DND-41 (cell line): ENCODE measurements around the gene CTNNA1.

Experiments
- EZH2 ChIP-seq: IDR thresholded peaks from 3 replicates; pipeline ENCODE4 v1.6.1; 2012; ENCODE audit warnings: borderline replicate concordance, low read depth, mild to moderate bottlenecking, moderate library complexity, low read length, inconsistent platforms; ENCODE audit not compliant: severe bottlenecking
- TF ChIP-seq, protein P1 (sequence below): IDR thresholded peaks from 2 replicates; pipeline ENCODE4 v1.5.1; 2012; ENCODE audit warnings: borderline replicate concordance, low read length, moderate library complexity, mild to moderate bottlenecking; ENCODE audit not compliant: poor library complexity, severe bottlenecking; ENCODE audit errors: extremely low read depth

DNA sequence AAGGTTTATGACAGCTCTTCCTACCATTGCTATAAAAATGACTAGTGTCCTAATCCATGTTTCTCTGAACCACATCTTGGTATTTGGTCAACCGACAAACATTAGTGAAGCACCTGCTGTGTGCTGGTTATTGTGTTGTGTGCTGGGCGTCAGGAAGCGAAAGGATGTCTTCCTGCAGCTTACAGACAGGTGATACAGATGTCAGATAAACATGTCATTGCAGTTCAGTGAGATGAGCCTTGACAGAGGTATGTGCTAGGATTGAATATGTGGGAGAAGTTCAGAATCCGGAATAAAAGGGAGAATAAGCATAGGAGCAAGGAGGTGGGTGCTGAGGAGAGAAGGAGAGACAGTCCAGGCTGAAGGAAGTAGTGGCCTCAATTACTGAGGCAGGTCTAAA is 20.3 kb upstream of the CTNNA1 start:
- TF ChIP-seq, protein P1, sequence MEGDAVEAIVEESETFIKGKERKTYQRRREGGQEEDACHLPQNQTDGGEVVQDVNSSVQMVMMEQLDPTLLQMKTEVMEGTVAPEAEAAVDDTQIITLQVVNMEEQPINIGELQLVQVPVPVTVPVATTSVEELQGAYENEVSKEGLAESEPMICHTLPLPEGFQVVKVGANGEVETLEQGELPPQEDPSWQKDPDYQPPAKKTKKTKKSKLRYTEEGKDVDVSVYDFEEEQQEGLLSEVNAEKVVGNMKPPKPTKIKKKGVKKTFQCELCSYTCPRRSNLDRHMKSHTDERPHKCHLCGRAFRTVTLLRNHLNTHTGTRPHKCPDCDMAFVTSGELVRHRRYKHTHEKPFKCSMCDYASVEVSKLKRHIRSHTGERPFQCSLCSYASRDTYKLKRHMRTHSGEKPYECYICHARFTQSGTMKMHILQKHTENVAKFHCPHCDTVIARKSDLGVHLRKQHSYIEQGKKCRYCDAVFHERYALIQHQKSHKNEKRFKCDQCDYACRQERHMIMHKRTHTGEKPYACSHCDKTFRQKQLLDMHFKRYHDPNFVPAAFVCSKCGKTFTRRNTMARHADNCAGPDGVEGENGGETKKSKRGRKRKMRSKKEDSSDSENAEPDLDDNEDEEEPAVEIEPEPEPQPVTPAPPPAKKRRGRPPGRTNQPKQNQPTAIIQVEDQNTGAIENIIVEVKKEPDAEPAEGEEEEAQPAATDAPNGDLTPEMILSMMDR, result no peak
- TF ChIP-seq EZH2, result no peak
